Measurements from ENCODE around the gene FKBP5. TPM values are rescaled to one million over a fixed set of nuclear protein-coding genes. Genes with fewer than 3 reads are reported as not detected.

FKBP5 gene
- total and polyA plus RNA-seq, 10 of the 15 experiments (the other 5 are each of a cell fraction or from before 2014, with no cell fraction given): 29.0 to 123 (median 62.3) TPM

- no peak for TF ChIP-seq E2F4 (IDR thresholded peaks at IDR 0.05; ENCODE audit: low read depth, low read length)
Observed at GRCh38 chr6:35713006-35713767, 24.5 kb upstream of the FKBP5 start (continued).

- intact Hi-C loops (cut with micrococcal nuclease; ENCODE audit: unreplicated experiment): no loop called here
Observed at GRCh38 chr6:35711731-35712130, 23.0 kb upstream of the FKBP5 start.

More at GRCh38 chr6:35711731-35712130, 23.0 kb upstream of the FKBP5 start:
- H4K20me1 ChIP-seq (ENCODE audit: control insufficient read depth, insufficient read depth): no peaks in the 10 kb centered on the region
- no peak for FAIRE-seq
- no peak overlapping the region for H3K4me3 ChIP-seq
- no peak for DNase-seq (ENCODE audit: low read depth, low spot score)
- RAD21 ChIA-PET (ENCODE audit: unreplicated experiment): interaction anchor here (1.5 kb wide), 1 partner anchor 22 kb away, joined by 3 read pairs; no protein-coding TSS in a partner anchor
- no TSS peak for BruUV-seq (replicated peaks)
- H2AFZ ChIP-seq (ENCODE audit: control insufficient read depth, low read depth, low read length): no peak overlapping the region
- TF ChIP-seq PML (IDR thresholded peaks at IDR 0.05; ENCODE audit: low read length): no peak
- no peaks in the 10 kb centered on the region for H3K27me3 ChIP-seq (replicated peaks in 1 of 2; ENCODE audit: control insufficient read depth in 2 of 2, insufficient read depth in 2 of 2, low read length in 1 of 2)
- in situ Hi-C loops (cut with MboI): no loop called here
- no peaks in the 10 kb centered on the region for H3K9me3 ChIP-seq (replicated peaks; ENCODE audit: control insufficient read depth, insufficient read depth, low read length)
- no peak overlapping the region for H3K27ac ChIP-seq (ENCODE audit: control insufficient read depth, insufficient read depth)
- POLR2A ChIA-PET: interaction anchor here (4.1 kb wide), 1 partner anchor 16 kb away, joined by 13 read pairs; no protein-coding TSS in a partner anchor
- H3K9ac ChIP-seq (ENCODE audit: control insufficient read depth, insufficient read depth, low read length): no peak overlapping the region
- SMC1A ChIA-PET (ENCODE audit: uncharacterized antibody, unreplicated experiment): interaction anchor here (0.6 to 1.4 kb wide), 4 partner anchors 13 to 83 kb away, joined by 3 to 4 read pairs (median 3); no protein-coding TSS in a partner anchor
- CTCF ChIA-PET: interaction anchor here (0.6 to 3.1 kb wide), 2 partner anchors 25 to 88 kb away, joined by 3 to 15 read pairs; partner anchors contain the start of gene ARMC12
- peaks cover 8% of the 10 kb centered on the region for H3K4me1 ChIP-seq (ENCODE audit: control insufficient read depth, insufficient read depth, low read length)
- 93% methylated on average over 7 of the region's 7 CpGs for WGBS (ENCODE audit: insufficient coverage, insufficient replicate concordance, low lambda C conversion rate, missing lambda C conversion rate)
- no peaks in the 10 kb centered on the region for H3K36me3 ChIP-seq (ENCODE audit: control insufficient read depth in 2 of 2, insufficient read depth in 2 of 2, low read length in 1 of 2)
- no peaks in the 10 kb centered on the region for H3K79me2 ChIP-seq (ENCODE audit: control insufficient read depth, insufficient read depth, low read length)
- no peak for ATAC-seq
- no peak overlapping the region for H3K4me2 ChIP-seq (ENCODE audit: control insufficient read depth, insufficient read depth)

Measured in GM12878 (cell line).